CD4-positive, alpha-beta T cell treated with Interleukin-21 for 1 hour (primary cell): Measurements from ENCODE around the gene PREX1.
A peak's percentile ranks its signal among the peaks of the same experiment; 100 is the strongest.

Experiments
- DNase-seq: peaks from one replicate; pipeline ENCODE4 v3.0.0-alpha.2; 2020

The PREX1 gene

DNA sequence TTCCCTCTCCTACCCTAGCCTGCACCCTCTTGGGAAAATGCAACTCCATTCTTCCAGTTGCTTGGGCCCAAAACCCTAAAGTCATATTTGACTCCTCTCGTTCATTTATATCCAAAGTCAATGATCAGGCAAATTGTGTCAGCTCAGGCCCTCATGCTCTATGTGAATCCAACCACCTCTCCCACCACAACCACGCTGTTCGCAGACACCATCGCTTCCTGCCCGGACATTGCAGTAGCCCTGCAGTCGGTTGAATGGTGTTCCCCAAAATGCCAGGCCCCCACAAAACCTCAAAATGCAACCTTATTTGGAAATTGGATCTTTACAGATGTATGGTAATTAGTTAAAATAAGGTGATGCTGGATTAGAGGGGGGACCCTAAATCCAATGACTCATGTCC lies 98.3 kb downstream of the PREX1 start:
- no peak for DNase-seq

DNA sequence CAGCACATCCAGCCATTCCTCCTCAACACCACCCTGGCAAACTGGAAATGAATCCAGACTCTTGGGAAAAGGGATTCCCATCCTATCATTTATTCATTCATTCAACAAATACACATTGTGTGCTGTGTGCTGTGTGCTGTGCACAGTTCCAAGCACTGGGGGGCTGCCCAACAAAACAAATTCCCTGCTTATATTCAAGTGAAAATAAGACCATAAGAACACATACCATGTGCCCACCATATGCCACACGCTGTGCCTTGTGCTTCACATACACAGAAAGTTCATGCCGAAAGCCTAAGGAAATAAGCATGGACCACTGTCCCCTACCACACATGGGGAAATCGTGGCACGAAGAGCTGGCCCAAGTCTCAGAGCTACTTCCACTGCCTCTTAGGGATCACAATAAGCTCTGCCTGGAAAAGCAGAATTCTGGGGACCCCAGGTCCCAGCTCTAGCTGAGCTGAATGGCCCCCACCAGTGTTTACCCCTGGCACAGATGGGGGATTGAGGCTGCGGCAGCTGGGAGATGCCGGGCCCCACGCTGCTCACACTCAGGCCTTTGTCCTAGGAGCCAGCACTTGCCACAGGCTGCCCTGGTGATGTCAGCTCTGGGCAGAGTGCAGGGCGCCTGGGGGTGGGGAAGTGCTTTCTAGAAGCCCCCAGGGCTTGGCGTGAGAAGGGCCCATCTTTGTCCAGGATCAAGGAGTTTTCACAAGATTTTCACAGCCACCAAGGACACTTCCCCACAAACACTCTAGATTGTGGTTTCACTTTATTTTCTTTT lies 99.6 kb downstream of the PREX1 start:
- no peak for DNase-seq

DNA sequence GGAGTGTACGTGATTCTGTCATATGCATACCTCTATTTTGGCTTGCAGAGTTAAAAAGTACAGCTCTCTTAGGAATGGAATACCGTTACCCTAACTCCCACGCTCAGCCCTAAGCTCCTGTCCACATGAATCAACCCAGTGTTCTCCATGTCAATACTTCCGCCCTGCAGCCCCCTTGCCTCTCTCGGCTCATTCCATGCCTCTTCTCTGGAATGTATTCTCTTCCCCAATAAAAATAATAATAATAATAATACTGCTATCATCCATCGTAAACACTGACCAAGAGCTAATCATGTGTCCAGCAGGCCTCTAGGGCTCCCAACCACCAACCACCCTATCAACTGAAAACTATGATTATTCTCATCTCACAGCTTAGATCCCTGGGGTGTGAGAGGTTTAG lies 100.6 kb downstream of the PREX1 start:
- DNase-seq = no peak

DNA sequence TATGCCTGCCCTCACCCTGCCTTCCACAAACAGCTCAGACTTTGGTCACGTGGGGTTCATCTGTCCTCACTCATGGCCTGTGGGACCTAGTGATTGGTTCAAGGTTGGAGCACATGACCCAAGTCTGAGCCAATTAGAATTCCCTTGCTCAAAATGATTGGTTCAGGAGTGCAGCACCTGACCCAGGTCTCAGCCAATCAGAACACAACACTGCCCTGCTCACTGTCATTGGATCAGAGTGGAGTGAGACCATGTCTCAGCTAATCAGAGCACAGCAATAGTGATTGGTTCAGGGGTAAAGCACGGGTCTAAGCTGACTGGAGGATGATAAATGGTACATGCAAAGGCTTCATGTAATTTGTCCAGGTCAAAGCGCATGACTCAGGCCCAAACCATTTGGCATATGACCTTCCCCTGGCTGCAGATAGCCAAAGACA lies 102.2 kb downstream of the PREX1 start:
- no peak for DNase-seq

DNA sequence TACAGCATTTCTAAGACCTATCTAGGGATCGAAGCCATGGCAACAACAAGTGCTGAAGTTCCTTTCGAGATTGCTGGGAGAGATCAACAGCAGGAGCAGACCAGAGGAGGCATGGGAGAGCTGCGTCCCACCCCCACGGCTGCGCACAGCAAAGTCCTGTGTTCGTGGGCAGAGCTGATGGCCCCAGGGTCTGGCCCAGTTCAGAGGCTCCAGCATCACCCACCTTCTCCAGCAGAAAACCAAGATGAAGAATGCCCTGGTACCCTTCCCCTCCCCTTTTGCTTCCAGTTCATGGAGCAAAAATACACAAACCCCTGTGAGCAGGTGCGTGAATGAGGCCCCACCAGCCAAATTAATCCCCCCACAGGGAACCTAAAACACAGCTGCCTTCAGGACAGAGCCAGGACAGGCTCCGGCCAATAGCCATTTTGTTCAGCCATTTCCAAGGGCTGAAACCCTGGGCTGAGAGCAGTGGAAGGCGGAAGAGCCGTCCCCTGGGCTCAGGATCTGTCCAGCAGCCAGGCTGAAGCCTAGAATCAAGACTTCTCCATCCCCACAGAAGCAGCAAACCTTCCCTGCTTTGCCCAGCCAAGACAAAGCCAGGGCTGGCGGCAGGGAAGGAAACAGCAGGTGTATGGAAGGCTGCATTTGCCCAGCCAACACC lies 102.8 kb downstream of the PREX1 start:
- DNase-seq = no peak

DNA sequence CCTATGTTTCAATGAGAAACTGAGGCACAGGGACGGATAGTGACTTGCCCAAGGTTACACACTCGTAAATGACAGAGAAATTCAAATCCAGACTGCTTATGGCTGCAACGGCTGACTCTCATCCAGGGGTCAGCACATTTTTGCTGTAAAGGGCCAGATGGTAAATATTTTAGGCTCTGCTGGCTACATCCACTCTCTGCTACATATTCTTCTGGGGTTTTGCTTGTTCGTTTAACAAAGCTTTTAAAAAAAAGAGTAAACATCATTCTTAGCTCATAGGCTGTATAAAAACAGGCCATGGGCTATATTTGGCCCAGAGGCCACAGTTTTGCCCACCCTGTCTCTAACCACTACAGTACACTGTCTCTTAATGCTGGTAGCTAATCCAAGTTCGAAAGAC lies 103.4 kb downstream of the PREX1 start:
- no peak for DNase-seq

DNA sequence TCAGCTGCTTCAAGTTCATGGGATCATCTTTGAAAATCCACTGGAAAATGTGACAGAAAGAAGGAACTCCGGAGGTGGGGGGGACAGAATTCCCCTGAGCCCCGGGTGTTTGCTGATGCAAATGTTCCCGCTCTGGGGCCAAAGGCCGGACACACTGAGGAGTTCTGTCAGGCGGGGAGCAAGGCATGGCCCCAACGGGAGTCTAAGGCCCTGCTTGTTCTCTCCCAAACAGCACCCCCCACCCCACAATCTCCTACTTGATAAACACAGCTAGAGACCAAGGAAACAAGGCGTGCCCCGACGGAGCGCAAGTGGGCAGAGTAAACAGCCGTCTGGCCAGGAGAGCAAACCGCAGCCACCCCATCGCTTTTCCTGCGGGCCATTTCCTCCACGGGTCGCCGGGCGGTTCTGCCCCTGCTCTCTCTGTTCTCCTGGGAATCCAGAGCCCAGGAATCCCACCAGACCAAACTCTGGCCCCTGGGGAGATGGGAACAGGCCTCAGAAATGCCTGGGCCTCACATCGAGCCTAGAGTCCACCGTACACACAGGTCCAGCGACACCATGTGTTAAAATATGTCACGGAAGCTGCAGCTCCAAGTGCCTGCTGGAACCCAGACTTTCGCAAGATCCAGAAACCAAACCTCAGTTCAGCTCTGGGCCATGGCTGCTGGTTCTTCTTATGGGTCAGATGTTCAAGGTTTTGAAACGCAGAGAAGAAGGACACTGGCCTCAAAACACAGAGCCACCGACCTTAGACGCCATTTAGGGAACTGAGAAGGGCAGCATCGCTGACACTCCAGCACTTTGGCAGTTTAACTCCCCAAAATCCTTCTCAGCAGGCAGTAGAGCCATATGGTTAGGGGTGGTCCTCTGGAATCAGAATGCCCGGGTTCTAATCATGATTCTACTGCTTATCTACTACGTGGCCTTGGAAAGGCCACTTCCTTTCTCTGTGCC lies 104.2 kb downstream of the PREX1 start:
- no peak for DNase-seq

DNA sequence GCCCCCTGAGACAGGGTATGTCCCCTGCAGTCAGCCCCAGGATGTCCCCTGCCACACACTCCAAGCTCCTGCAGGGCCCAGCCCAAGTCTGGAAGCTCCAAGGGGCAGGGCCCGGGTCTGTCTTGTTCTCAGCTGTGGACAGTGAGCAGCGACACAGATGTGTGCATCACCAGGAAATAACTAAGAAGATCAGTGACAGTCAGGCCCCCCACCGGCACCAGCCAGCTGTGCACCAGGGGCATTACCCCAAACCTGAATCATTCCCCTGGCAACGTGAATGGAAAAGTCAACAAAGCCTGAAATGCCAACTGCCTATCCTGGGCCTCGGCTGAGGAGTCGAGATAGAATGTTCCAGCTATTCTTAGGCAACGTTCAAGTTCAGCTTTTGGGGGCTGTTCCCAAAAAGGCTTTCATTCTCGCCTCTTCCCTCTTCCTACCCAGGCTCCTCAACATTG lies 105.0 kb downstream of the PREX1 start:
- DNase-seq = no peak

DNA sequence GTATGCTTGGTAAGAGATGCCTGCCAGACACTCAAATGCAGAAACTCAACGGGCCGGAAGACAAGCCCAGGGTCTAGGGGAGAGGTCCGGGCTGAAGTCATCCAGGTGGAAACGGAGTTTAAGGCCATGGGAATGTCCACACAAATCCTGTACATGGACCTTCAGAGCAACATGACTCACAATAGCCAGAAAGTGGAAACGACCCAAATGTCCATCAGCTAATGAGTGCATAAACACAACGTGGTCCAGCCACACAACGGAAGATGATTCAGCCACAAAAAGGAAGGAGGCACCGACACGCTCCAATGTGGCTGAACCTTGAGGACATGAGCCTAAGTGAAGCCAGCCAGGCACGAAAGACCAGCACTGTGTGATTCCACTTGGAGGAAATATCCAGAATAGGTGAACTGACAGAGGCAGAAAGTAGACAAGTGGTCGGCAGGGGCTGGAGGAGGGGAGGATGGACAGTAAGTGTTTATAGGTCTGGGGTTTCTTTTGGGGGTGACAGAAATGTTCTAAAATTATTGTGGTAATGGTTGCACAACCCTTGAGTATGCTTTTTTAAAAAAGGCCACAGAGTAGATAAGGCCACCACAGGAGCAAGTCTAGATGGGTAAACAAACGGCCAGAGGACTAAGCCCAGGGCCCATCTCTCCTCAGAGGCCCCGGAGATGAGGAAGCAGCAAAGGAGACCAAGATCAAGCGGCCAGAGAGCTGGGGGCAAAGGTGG lies 105.6 kb downstream of the PREX1 start:
- no peak for DNase-seq

DNA sequence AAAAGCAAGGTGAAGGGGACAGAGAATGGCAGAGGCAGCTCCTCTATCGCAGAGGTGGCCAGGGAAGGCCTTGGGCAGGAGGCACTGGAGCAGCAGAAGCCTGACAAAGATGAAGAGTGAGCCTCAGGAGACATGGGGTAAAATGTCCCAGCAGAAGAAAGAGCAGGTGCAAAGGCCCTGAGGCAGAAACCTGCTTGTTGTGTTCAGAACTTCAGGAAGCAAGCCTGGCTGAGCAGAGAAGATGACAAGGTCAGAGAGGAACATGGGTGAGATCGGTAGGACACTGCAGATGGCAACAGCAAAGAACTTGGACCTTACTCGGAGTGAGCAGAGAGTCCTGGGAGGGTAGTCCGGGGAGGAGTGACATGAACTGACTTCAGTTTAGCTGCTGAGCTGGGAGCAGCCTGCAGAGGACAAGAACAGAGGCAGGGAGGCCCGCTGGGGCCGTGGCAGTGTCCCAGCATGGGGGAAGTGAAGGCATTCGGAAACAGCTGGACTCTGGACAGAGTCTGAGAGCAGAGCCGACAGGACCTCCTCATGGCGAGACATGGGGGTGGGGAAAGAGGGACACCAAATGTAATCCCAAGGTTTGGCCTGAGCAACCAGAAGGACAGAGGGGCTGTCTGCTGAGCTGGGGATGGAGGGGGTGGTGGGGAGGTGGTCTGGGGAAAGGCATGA lies 106.3 kb downstream of the PREX1 start:
- DNase-seq = no peak

DNA sequence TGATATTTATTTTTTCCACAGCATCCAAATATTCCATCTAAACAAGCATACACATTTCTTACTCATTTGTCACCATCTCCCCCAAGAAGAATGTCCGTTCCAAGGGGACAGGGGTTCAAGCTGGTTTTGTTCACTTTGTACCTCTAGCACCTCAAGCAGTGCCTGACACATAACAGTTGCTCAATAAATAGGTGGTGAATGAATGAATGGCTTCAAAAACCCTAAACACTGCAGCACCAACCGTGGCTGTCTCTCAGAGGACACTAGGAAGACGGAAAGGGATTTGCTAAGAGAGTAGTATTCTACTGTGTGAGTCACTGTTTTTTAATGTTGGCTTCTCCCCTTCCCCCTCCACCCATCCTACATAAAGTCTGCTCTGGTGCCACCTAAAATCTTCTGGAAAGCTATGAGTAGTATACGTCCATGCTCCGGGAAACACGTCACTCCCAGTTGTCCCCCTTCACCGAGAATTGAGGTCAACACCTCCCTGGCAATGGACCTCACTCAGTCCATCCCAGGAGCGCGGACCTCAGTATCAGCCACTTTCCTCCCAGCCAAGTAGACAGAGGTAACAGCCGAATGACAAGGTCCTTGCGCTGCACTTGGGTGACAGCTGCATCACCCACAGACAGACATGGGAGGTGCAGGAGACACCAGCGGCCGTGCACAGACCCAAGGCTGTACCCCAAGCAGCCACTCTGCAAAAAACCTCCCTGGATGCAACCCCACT lies 107.4 kb downstream of the PREX1 start:
- DNase-seq = no peak

DNA sequence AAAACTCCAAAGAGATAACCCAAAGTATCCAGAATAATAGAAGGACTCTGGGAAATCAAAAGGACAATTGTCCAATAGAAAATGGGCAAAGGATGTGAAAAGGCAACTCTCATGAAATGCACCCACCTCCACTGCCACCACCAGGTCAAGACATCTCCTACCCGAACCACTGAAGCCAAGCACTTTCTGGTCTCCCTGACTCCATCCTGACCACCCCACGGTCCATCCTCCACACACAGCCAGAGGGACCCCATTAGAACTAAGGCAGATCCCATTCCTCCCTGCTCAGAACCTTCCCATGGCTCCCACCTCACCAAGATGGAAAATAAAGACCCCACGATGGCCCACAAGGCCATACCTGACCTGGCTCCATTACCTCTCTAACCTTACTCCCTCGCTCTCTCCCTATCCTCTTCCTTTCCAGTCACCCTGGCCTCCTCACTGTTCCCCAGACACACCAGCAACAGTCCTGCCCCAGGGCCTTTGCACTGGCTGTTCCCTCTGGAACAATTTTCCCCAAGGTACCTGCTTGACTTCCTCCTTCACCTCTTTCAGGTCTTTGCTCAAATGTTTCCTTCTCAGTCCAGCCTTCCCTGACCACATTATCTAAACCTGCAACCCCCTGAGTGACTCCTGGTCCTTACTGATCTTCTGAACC lies 108.1 kb downstream of the PREX1 start:
- DNase-seq = no peak

DNA sequence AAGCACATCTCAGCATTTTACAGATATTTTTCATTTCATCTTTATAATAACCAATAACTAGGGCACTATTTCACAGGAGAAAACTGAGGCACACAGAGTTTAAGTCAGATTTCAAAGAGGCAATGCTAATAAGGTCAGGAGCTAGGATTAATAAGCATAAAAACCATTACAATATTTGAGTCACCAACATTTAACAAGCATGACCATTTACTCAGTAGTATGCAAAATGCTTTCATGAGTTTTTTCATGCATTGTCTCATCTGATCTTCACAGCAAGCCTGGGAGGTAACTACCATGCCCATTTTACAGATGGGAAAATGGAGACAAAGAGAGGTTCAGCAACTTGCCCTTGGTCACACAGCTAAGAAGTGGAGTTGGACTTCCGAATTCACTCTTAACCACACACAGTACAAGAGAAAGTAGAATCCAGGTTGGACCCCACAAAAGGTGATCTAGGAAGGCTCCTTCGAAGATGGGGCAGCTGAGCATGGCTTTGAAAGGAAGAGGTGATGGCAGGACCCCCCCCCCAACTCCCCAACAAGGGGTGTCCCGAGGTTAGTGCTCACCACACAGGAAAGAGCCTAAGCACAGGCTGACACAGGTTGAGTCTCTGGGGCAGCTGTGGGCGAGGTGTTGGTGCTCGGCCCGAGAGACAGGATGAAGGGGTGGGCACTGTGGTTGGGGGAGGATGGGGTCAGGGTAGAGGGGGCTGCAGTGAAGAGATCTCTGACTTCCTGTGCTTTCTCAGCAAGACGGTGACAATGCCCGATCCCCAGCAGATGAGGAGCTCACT lies 108.8 kb downstream of the PREX1 start:
- DNase-seq = peak; percentile 61

DNA sequence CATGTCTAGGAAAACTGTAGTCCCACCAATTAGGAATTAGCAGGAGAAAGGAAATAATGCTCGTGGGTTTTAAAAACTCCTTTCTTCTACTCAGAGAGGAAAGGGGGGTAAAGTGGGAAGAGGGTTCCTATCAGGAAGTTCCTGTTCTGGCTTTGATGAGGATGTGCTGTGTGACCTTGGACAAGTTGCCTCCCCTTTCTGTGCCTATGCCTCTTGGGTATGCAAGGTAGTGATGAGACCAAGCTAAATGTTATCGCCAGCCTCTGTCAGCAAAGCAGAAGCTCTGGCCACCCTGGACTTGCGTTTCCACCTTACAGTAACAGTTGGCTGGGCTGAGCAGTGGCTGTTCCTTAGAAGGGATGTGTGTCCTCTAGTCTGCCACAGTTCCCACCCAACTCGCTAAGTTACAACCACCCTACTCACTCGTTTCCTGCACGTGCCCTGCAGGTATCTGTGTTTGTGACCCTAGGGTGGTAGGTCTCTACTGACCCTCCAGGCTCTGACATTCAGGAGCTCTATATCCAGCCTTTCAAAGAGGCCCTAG lies 110.0 kb downstream of the PREX1 start:
- no peak for DNase-seq

DNA sequence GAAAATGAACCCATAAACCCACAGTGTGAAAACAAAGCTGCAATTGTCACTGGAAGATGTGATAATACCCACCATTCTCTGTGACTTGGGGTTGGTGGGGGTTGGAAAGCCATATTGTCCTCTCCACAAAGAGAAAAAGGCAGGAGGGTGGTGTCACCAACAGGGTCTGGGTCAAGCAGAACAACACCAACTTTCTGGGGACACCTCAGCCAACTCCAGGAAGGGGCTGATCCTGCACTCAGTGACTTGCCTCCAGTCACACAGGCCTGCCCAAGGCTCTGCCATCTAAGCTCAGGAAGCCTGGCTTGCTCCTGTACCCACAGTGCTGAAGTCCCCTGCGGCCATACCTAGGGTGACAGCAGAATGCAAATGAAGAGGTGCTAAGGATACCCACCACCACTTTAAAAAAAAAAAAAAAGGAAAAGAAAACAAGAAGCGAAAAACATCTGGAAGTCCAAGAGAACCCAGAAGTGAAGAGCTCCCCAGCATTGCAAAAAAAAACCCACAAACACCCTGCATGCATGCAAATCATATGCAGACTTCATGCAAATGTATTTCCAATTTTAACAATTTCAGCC lies 110.6 kb downstream of the PREX1 start:
- DNase-seq = no peak

DNA sequence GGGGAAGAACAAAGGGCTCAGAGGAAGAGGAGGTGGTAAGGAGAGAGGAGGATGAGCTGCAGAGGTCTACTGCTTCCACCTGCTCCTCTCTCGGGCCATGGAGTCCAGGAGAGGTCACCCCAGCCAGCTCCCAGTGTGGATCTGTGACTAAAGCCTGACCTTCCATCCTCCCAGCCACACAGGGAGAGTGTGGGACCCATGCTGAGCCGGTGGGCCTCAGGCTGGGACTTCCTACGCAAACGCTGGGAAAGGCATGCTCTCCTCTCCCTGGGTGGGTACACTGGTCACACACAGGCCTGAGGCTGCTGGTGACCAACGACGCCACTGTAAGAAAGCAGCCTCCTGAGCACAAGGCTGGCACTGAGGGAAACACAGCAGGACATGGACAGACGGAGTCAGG lies 111.3 kb downstream of the PREX1 start:
- DNase-seq = no peak

DNA sequence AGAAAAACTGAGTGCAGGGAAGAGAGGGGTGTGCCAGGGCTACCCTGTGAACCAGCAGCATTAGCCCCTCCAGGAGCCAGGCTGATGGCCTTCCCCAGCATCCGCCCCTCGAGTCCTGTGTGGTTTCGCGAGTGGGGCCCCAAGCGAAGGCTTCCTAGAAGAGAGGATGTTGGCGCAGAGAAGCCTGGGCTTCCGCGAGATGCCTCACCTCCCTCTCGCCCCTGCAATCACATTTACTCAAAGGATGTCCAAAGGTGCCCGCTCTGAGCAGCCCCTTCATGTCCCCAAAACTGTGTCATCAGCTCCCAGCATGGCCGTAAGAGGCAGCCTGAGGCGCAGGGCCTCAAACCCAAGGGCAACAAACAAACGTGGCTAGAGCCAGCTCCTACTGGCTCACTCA lies 111.7 kb downstream of the PREX1 start:
- DNase-seq = peak; percentile 64

DNA sequence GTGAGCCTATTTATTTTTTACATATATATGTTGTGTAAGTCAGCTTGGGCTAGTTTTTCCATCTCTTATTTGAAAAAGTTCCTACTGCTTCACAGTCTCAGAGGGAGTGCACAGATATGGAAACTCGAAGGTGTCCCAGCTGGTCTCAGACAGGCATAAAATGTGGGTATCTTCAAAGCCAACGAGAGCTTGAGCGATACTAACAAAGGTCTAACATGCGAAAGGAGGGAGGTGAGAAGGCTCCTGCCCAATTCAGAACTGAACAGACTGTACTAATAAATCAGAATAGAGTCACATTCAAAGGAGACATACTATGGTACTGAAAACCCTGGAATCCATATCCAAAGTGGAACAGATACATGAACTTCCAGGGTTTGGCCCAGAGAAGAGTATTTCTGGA lies 113.0 kb downstream of the PREX1 start:
- no peak for DNase-seq
